Mucosa of rectum (tissue), 2 donors: Measurements from ENCODE around the gene CALHM4.

Experiments
- H3K27ac ChIP-seq, 2 donors: one replicate each; pipeline ENCODE4 v1.7.0; 2013; ENCODE audit warnings: inconsistent platforms in 2 of 2, low read depth in 2 of 2, low read length in 2 of 2
- H3K27me3 ChIP-seq, 2 donors: one replicate each; pipeline ENCODE4 v1.7.0; 2013; ENCODE audit warnings: low read length in 2 of 2; ENCODE audit not compliant: control insufficient read depth in 2 of 2, insufficient read depth in 2 of 2
- H3K36me3 ChIP-seq, 2 donors: one replicate each; pipeline ENCODE4 v1.7.0; 2013; ENCODE audit warnings: low read length in 2 of 2; ENCODE audit not compliant: control insufficient read depth in 2 of 2, insufficient read depth in 2 of 2
- H3K4me1 ChIP-seq, 2 donors: one replicate each; pipeline ENCODE4 v1.7.0; 2013; ENCODE audit warnings: low read length in 2 of 2, mild to moderate bottlenecking in 1 of 2; ENCODE audit not compliant: control insufficient read depth in 2 of 2, insufficient read depth in 2 of 2
- H3K4me3 ChIP-seq, 2 donors: one replicate each; pipeline ENCODE4 v1.7.0; 2013; ENCODE audit warnings: low read length in 2 of 2
- H3K9ac ChIP-seq, 2 donors: one replicate each; pipeline ENCODE4 v1.7.0; 2013; ENCODE audit warnings: low read length in 2 of 2, low read depth in 1 of 2, mild to moderate bottlenecking in 1 of 2
- H3K9me3 ChIP-seq, 2 donors: one replicate each; pipeline ENCODE4 v1.7.0; 2013; ENCODE audit warnings: low read length in 2 of 2; ENCODE audit not compliant: control insufficient read depth in 2 of 2
- donor health status: healthy.
- donor health status: Normal muscosa, but diverticular disease.

CALHM4 gene, protein sequence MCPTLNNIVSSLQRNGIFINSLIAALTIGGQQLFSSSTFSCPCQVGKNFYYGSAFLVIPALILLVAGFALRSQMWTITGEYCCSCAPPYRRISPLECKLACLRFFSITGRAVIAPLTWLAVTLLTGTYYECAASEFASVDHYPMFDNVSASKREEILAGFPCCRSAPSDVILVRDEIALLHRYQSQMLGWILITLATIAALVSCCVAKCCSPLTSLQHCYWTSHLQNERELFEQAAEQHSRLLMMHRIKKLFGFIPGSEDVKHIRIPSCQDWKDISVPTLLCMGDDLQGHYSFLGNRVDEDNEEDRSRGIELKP

DNA sequence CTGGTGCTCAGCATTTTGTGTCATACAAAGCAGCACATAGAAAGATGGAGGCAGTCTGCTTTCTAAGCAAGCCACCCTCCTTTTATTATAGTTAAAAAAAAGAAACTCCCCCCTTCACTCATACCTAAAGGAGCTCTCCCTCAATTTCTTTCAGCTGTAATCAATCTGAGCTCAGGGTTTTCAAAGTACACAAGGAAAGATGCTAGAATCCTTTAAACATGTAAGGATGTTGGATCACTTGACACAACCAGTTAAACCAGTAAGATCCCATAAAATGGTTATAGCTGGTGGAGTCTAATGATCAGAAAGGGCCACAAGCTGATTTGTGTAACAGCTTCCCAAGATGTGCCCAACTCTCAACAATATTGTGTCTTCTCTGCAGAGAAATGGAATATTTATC lies at the start of gene CALHM4:
Gene CALHM4, plus strand, starts transcription at position 301 of the 400 bp plus-strand sequence. Its CDS starts 43 bp downstream, at position 344.
- Histone ChIP-seq H3K27ac (no peak within 1 kb of the TSS), H3K9ac (no peak within 1 kb of the TSS), H3K9me3 (no peaks in the 10 kb centered on the region), H3K4me1 (no peaks in the 10 kb centered on the region), H3K27me3 (peaks cover 0 to 5% of the 10 kb centered on the region in 2 donors), H3K4me3 (no peak within 1 kb of the TSS), H3K36me3 (no peaks in the 10 kb centered on the region)

DNA sequence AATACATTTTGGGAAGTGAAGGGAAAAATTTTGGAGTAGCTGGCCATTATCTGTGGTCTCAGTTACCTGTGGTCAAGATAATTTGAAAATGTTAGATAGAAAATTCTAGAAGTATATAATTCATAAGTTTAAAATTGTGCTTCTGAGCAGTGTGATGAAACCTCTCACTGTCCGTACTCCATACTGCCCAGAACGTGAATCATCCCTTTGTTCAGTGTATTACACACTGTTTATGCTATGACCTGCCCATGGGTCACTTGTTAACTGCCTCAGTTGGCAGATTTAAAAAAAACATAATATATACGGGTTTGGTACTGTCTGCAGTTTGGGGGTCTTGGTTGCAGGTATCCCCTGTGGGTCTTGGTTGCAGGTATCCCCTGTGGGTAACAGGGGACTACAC lies 46.2 kb upstream of the CALHM4 start:
- H3K27me3 ChIP-seq = no peaks in the 10 kb centered on the region
- no peaks in the 10 kb centered on the region for H3K36me3 ChIP-seq
- no peaks in the 10 kb centered on the region for H3K9me3 ChIP-seq

DNA sequence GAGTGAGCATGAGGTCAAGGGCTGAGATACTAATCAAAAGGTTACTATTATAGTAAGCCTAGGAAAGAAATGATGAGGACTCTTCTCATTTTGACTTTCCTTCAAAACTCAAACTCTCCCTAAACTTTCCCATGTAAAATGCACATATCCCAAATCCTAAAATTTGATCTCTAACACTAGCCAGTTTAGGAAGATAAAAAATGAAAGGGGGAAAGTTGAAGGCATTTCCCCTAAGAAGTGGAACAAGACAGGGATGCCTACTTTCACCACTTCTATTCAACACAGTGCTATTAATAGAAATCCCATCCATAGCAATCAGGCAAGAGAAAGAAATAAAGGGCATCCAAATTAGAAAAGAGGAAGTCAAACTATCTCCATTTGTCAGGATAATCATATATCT lies 45.0 kb upstream of the CALHM4 start:
- no peak overlapping the region for H3K4me3 ChIP-seq
- H3K27me3 ChIP-seq = no peaks in the 10 kb centered on the region
- no peak overlapping the region for H3K9ac ChIP-seq
- H3K9me3 ChIP-seq = no peaks in the 10 kb centered on the region
- no peak overlapping the region for H3K27ac ChIP-seq
- no peaks in the 10 kb centered on the region for H3K4me1 ChIP-seq
- no peaks in the 10 kb centered on the region for H3K36me3 ChIP-seq

More for the DNA sequence above, 46.2 kb upstream of the CALHM4 start:
- Histone ChIP-seq H3K27ac (no peak overlapping the region), H3K4me1 (no peaks in the 10 kb centered on the region), H3K9ac (no peak overlapping the region), H3K4me3 (no peak overlapping the region)

DNA sequence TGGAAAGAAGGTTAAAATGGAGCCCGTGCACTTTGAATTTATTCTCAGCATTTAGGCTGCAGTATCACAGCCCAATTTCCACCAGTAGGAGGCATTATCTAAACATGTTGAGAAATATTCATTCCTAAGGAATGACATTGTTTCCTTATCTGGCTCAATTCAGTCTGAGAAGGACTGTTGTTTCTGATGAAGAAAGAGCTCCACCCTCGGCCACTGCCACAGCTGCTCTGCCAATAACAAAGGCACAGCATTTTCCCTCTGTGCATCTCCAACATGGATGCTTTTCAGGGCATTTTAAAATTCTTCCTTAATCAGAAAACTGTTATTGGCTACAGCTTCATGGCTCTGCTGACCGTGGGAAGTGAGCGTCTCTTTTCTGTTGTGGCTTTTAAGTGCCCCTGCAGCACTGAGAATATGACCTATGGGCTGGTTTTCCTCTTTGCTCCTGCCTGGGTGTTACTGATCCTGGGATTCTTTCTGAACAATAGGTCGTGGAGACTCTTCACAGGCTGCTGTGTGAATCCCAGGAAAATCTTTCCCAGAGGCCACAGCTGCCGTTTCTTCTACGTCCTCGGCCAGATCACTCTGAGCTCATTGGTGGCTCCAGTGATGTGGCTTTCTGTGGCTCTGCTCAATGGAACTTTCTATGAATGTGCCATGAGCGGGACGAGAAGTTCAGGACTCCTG lies 42.0 kb upstream of the CALHM4 start, which contains the start of gene CALHM5:
Gene CALHM5, plus strand, starts transcription at position 216 of the 687 bp plus-strand sequence. Its CDS starts 58 bp downstream, at position 274.
- Histone ChIP-seq H3K27ac (peak within 1 kb of the TSS; percentile 56 to 66), H3K36me3 (no peaks in the 10 kb centered on the region), H3K27me3 (peaks cover 0 to 2% of the 10 kb centered on the region in 2 donors), H3K9ac (peak within 1 kb of the TSS in 1 of 2 donors; percentile 53), H3K4me1 (no peaks in the 10 kb centered on the region), H3K4me3 (peak within 1 kb of the TSS; percentile 17 to 60), H3K9me3 (no peaks in the 10 kb centered on the region)

DNA sequence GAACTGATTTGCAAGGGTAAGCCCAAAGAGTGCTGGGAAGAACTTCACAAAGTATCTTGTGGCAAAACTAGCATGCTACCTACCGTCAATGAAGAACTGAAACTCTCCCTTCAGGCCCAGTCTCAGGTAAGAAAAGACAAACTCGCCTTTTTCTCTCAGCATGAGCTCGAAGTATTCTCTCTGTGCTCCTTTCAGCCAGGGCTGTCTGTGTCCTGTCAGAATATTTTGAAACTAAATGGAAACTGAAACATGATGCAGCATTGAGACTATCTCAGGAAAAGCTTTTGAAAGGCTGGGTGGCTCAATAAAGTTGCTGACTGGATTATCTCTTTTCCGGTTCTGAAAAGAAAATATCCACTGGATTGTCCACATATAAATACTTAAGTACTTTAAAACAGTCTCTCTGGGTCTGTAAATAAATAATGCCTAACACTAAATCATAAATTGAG lies 41.4 kb upstream of the CALHM4 start:
- H3K27me3 ChIP-seq = peaks cover 0 to 2% of the 10 kb centered on the region in 2 donors
- H3K9me3 ChIP-seq = no peaks in the 10 kb centered on the region
- H3K36me3 ChIP-seq = no peaks in the 10 kb centered on the region
- H3K4me3 ChIP-seq = peak overlapping the region; percentile 17 to 60
- peak overlapping the region in 1 of 2 donors; percentile 11 for H3K9ac ChIP-seq
- H3K4me1 ChIP-seq = no peaks in the 10 kb centered on the region
- peak overlapping the region; percentile 56 to 66 for H3K27ac ChIP-seq

DNA sequence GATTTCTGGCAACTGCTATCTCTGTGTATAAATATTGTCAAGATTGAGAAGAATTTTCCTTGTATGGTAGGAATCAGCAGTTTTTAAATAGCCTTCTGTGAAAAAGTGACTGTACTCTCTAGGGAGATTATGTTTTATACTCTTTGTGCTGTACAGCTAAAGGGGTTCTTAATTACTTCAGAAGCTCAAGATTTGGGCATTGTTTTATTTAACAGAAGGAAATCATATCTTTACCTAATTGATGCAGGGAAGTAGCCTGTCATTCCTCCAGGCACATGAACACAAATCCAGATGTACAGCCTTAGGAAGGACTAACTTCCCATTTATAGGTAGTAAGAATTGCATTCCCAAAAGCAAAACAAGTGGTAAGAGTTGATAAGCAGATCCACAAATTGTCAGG lies 40.8 kb upstream of the CALHM4 start:
- H3K9me3 ChIP-seq = no peaks in the 10 kb centered on the region
- H3K27me3 ChIP-seq = peaks cover 0 to 2% of the 10 kb centered on the region in 2 donors
- H3K27ac ChIP-seq = peak overlapping the region in 1 of 2 donors; percentile 66
- H3K36me3 ChIP-seq = no peaks in the 10 kb centered on the region
- H3K4me3 ChIP-seq = peak overlapping the region; percentile 17 to 60
- no peak overlapping the region for H3K9ac ChIP-seq
- no peaks in the 10 kb centered on the region for H3K4me1 ChIP-seq

DNA sequence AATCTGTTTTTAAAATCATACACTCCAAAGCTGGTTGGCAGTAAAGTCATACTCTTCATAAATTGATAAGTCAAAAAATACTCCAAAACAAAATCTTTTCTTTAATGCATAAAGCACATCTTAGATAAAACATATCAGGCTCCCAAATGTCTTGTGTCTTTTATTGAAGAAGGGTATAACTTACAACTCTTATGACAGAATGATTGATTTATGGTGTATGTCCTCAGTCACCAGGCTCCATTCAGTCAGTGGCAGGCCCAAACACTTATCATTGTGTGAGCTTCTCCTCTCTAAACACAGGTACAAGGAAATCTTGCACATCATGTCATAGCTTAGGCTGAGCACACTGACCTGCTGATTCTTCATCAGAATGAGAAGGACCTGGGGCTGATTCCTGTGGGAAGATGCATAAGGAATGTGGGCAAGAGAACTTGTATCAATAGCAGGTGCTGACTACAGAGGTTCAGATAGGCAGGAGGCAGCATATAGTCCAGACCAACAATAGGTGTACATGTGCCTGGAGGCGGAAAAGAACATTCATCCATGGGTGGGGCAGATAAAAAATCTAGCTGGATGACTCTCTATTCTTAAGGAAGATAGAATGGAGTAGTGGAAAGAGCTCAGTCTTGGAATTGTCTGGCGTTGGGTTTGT lies 40.2 kb upstream of the CALHM4 start:
- Histone ChIP-seq H3K27me3 (peaks cover 0 to 2% of the 10 kb centered on the region in 2 donors), H3K4me1 (no peaks in the 10 kb centered on the region), H3K9me3 (no peaks in the 10 kb centered on the region), H3K4me3 (peak overlapping the region; percentile 9 to 60), H3K27ac (no peak overlapping the region), H3K36me3 (no peaks in the 10 kb centered on the region), H3K9ac (no peak overlapping the region)

DNA sequence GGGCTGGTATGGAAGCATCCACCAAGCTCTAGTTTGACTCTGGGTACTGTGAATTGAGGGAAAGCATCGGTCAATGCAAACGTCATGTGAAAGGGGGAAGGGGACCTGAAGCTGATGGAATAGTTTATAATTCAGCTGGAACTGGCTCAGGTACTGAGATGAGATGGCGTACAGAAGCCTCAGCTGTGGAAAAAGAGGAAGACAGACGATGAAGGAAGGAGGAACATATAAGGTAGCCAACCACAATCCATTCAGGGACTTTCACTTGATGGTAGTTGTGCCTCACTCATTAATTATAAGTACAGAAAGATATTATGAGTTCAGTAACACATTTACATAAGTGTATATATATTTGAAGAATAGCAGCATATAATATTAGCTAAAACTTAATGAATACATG lies 39.4 kb upstream of the CALHM4 start:
- H3K4me3 ChIP-seq = no peak overlapping the region
- no peaks in the 10 kb centered on the region for H3K9me3 ChIP-seq
- no peaks in the 10 kb centered on the region for H3K4me1 ChIP-seq
- H3K27me3 ChIP-seq = peaks cover 0 to 2% of the 10 kb centered on the region in 2 donors
- H3K9ac ChIP-seq = no peak overlapping the region
- H3K36me3 ChIP-seq = no peaks in the 10 kb centered on the region
- no peak overlapping the region for H3K27ac ChIP-seq

DNA sequence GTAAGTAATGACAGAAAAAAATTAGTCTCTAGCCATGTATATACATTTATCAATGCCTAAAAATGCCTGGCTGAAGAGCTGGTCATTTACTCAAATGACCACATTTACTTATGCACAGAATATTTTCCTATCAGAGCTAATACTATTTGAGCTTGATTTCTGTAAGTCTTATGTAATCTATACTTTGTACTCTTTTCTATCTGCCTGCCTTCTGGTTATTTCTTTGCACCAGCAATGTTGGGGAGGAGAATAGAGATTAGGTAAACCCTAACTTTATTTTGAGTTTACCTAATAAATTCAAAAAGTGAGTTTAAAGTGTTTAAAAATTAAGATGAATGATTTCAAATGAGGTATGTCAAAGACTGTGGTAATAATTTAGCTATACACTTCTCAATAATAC lies 38.4 kb upstream of the CALHM4 start:
- H3K36me3 ChIP-seq = no peaks in the 10 kb centered on the region

More for the DNA sequence above, 38.4 kb upstream of the CALHM4 start:
- Histone ChIP-seq H3K27ac (no peak overlapping the region), H3K9me3 (no peaks in the 10 kb centered on the region), H3K27me3 (peaks cover 0 to 2% of the 10 kb centered on the region in 2 donors), H3K4me3 (no peak overlapping the region), H3K4me1 (no peaks in the 10 kb centered on the region), H3K9ac (no peak overlapping the region)
